Upper lobe of right lung (tissue), 1 donor: ENCODE results near the gene EWSR1. TPM values are rescaled to one million over a fixed set of nuclear protein-coding genes. Genes with fewer than 3 reads are reported as not detected.

Experiments
- ATAC-seq: fragments of 200-7000 bp; cut with Tn5 transposase; one replicate; pipeline ENCODE4 v1.9.1; 2020; ENCODE audit warnings: mild to moderate bottlenecking, moderate library complexity
- DNase-seq: peaks from one replicate; pipeline ENCODE4 v3.0.0-alpha.2; 2020
- H3K27ac ChIP-seq: fragments of 200-600 bp; one replicate; pipeline ENCODE4 v1.8.0; 2022
- H3K27me3 ChIP-seq: fragments of 200-600 bp; one replicate; pipeline ENCODE4 v1.8.0; 2022; ENCODE audit warnings: mild to moderate bottlenecking
- H3K36me3 ChIP-seq: fragments of 200-600 bp; one replicate; pipeline ENCODE4 v1.8.0; 2022
- H3K4me1 ChIP-seq: fragments of 200-600 bp; one replicate; pipeline ENCODE4 v1.8.0; 2022
- H3K4me3 ChIP-seq: fragments of 200-600 bp; one replicate; pipeline ENCODE4 v1.8.0; 2022; ENCODE audit warnings: mild to moderate bottlenecking
- H3K9me3 ChIP-seq: fragments of 200-600 bp; one replicate; pipeline ENCODE4 v1.8.0; 2022
- CTCF ChIP-seq: fragments of 200-600 bp; IDR thresholded peaks from one replicate; pipeline ENCODE4 v1.8.0; 2022; ENCODE audit warnings: antibody characterized with exemption
- intact Hi-C: fragments of 100-400 bp; cut with DNase I; formaldehyde crosslinking; loops from one replicate; pipeline ENCODE4 v1.11.0; 2022
- total RNA-seq: library from RNA; stranded (reverse); fragmentation: NEBNext Ultra II Directional; extraction: Animal tissue kit (Norgen Biotek cat#: 25700); gene quantifications from one replicate; pipeline ENCODE4 v1.2.1, GENCODE V29; 2021
- donor health status: DM: no; HTN: yes; CAD: no; lungs with severe emphysema.

The EWSR1 gene
- total RNA-seq, 1 donor from 2014 or later: 149 TPM

GRCh38 chr22:29224859-29225410 lies 43.1 kb upstream of the EWSR1 start:
- Histone ChIP-seq H3K36me3 (no peaks in the 10 kb centered on the region), H3K4me1 (peaks cover 14% of the 10 kb centered on the region), H3K27me3 (no peaks in the 10 kb centered on the region), H3K27ac (peak overlapping the region; percentile 82), H3K4me3 (no peak overlapping the region), H3K9me3 (no peaks in the 10 kb centered on the region)
- TF ChIP-seq CTCF: no peak
- DNase-seq: no peak
- intact Hi-C loops: no loop called here
- no peak for ATAC-seq

GRCh38 chr22:29225422-29226090 lies 42.5 kb upstream of the EWSR1 start:
- intact Hi-C loops: no loop called here
- peak; percentile 74 for DNase-seq
- Histone ChIP-seq H3K4me1 (peaks cover 14% of the 10 kb centered on the region), H3K9me3 (no peaks in the 10 kb centered on the region), H3K27ac (peak overlapping the region; percentile 82), H3K27me3 (no peaks in the 10 kb centered on the region), H3K4me3 (no peak overlapping the region), H3K36me3 (no peaks in the 10 kb centered on the region)
- ATAC-seq: peak; percentile 70
- TF ChIP-seq CTCF: no peak

GRCh38 chr22:29226351-29226981 lies 41.6 kb upstream of the EWSR1 start:
- Histone ChIP-seq H3K36me3 (no peaks in the 10 kb centered on the region), H3K4me3 (no peak overlapping the region), H3K27ac (peak overlapping the region; percentile 82), H3K27me3 (no peaks in the 10 kb centered on the region), H3K9me3 (no peaks in the 10 kb centered on the region), H3K4me1 (peaks cover 14% of the 10 kb centered on the region)
- no peak for TF ChIP-seq CTCF
- ATAC-seq (no peak), DNase-seq (no peak)
- intact Hi-C loops: no loop called here

GRCh38 chr22:29230972-29231875 lies 36.8 kb upstream of the EWSR1 start:
- no peak for ATAC-seq
- Histone ChIP-seq H3K27me3 (no peaks in the 10 kb centered on the region), H3K27ac (no peak overlapping the region), H3K4me3 (no peak overlapping the region), H3K36me3 (no peaks in the 10 kb centered on the region), H3K4me1 (no peaks in the 10 kb centered on the region), H3K9me3 (no peaks in the 10 kb centered on the region)
- no peak for TF ChIP-seq CTCF
- intact Hi-C loops: no loop called here
- no peak for DNase-seq

GRCh38 chr22:29231971-29232959 lies 35.8 kb upstream of the EWSR1 start:
- Histone ChIP-seq H3K9me3 (no peaks in the 10 kb centered on the region), H3K27me3 (no peaks in the 10 kb centered on the region), H3K4me3 (no peak overlapping the region), H3K36me3 (no peaks in the 10 kb centered on the region), H3K27ac (peak overlapping the region; percentile 36), H3K4me1 (no peaks in the 10 kb centered on the region)
- DNase-seq (no peak), ATAC-seq (peak; percentile 47)
- TF ChIP-seq CTCF: no peak
- intact Hi-C loops: no loop called here
